Endothelial cell of umbilical vein (primary cell): ENCODE results near the gene MCTP1. TPM values are rescaled to one million over a fixed set of nuclear protein-coding genes. Genes with fewer than 3 reads are reported as not detected.

ENCODE experiments used
- BruUV-seq: library from RNA; stranded (reverse); fragments of 400-500 nt; replicated peaks from 2 replicates; lab custom pipeline; 2021; lab: Mats Ljungman, UMichigan
- CTCF ChIA-PET: fragments of 300-600, 350-600 bp; sonication (Branson Sonifier 250); formaldehyde crosslinking; loops from one replicate; lab custom pipeline; 2021; ENCODE audit warnings: antibody characterized with exemption, inconsistent platforms; lab: Charles Lee
- POLR2A ChIA-PET: fragments of 300-600, 350-600 bp; sonication (Branson Sonifier 250); formaldehyde crosslinking; loops from one replicate; lab custom pipeline; 2021; ENCODE audit warnings: antibody characterized with exemption, inconsistent platforms; lab: Charles Lee
- DNase-seq: peaks from one replicate; pipeline ENCODE4 v3.0.0-alpha.2; 2011; ENCODE audit warnings: low read depth, low spot score
- FAIRE-seq: peaks from 2 replicates; lab custom pipeline; 2011; peaks lifted over from hg19 to GRCh38; lab: Jason Lieb, UNC
- H2AFZ ChIP-seq: 2 replicates; pipeline ENCODE4 v1.6.0; 2012; ENCODE audit warnings: low read depth, low read length, control low read depth, inconsistent platforms
- H3K27ac ChIP-seq: 2 replicates; pipeline ENCODE4 v1.5.1; 2011; ENCODE audit warnings: low read depth, mild to moderate bottlenecking, control low read depth, low read length, moderate library complexity; ENCODE audit not compliant: insufficient read depth
- H3K27me3 ChIP-seq, 2 experiments: 2 replicates each; pipeline versions ENCODE4 v1.6.0 to v1.6.1; 2011; ENCODE audit warnings: low read length in 2 of 2, mixed read lengths in 1 of 2; ENCODE audit not compliant: control insufficient read depth in 2 of 2, insufficient read depth in 2 of 2
- H3K36me3 ChIP-seq, 2 experiments: 2 replicates in 1 of 2; 3 replicates in 1 of 2; pipeline ENCODE4 v1.5.1; 2011; ENCODE audit warnings: low read length in 2 of 2, mild to moderate bottlenecking in 1 of 2, moderate library complexity in 1 of 2; ENCODE audit not compliant: control insufficient read depth in 2 of 2, insufficient read depth in 2 of 2; ENCODE audit errors: extremely low read depth in 1 of 2
- H3K4me1 ChIP-seq: 3 replicates; pipeline ENCODE4 v1.5.1; 2011; ENCODE audit warnings: mild to moderate bottlenecking, low read length; ENCODE audit not compliant: control insufficient read depth, insufficient read depth; ENCODE audit errors: extremely low read depth
- H3K4me2 ChIP-seq: 2 replicates; pipeline ENCODE4 v1.6.1; 2011; ENCODE audit warnings: low read length, control low read depth, mixed read lengths; ENCODE audit not compliant: insufficient read depth
- H3K4me3 ChIP-seq, 3 experiments: fragments of 200-600 bp in 1 of 3; sonication (generic), shearing (Covaris generic) in 1 of 3; replicated peaks in 1 of 3; 2 replicates each; pipeline ENCODE4 v1.5.1; 2011 to 2016; ENCODE audit warnings: control low read depth in 3 of 3, low read length in 3 of 3, mild to moderate bottlenecking in 2 of 3, inconsistent platforms in 1 of 3, low read depth in 1 of 3, moderate library complexity in 1 of 3; ENCODE audit not compliant: insufficient read depth in 1 of 3
- H3K79me2 ChIP-seq: 2 replicates; pipeline ENCODE4 v1.6.0; 2012; ENCODE audit warnings: low read length, inconsistent platforms; ENCODE audit not compliant: control insufficient read depth, insufficient read depth
- H3K9ac ChIP-seq: replicated peaks from 2 replicates; pipeline ENCODE3; 2011; ENCODE audit warnings: low read length, control low read depth; ENCODE audit not compliant: insufficient read depth; ENCODE audit errors: extremely low read depth
- H3K9me1 ChIP-seq: replicated peaks from 3 replicates; pipeline ENCODE4 v1.6.0; 2011; ENCODE audit warnings: mild to moderate bottlenecking, low read length; ENCODE audit not compliant: control insufficient read depth, insufficient read depth; ENCODE audit errors: extremely low read depth
- H3K9me3 ChIP-seq: replicated peaks from 2 replicates; pipeline ENCODE4 v1.5.1; 2012; ENCODE audit warnings: low read length, inconsistent platforms; ENCODE audit not compliant: control insufficient read depth, insufficient read depth
- H4K20me1 ChIP-seq: replicated peaks from 2 replicates; pipeline ENCODE3; 2011; ENCODE audit warnings: mild to moderate bottlenecking, low read length; ENCODE audit not compliant: control insufficient read depth, insufficient read depth; ENCODE audit errors: extremely low read depth
- EZH2 ChIP-seq: IDR thresholded peaks from 2 replicates; pipeline ENCODE4 v1.6.1; 2012; ENCODE audit warnings: borderline replicate concordance, low read depth, mild to moderate bottlenecking, moderate library complexity, low read length, inconsistent platforms; ENCODE audit not compliant: severe bottlenecking
- FOS ChIP-seq: IDR thresholded peaks from 2 replicates; pipeline ENCODE4 v1.6.1; 2011; ENCODE audit warnings: mild to moderate bottlenecking, low read length, moderate library complexity, borderline replicate concordance; ENCODE audit not compliant: insufficient read depth
- GATA2 ChIP-seq: IDR thresholded peaks from 2 replicates; pipeline ENCODE4 v1.7.0; 2011; ENCODE audit warnings: low read depth, mild to moderate bottlenecking, moderate library complexity, mixed read lengths, low read length; ENCODE audit not compliant: insufficient read length, insufficient read depth
- JUN ChIP-seq: IDR thresholded peaks from 2 replicates; pipeline ENCODE4 v1.6.1; 2011; ENCODE audit warnings: borderline replicate concordance, low read depth; ENCODE audit not compliant: insufficient read length, insufficient read depth
- MYC ChIP-seq: IDR thresholded peaks from one replicate; pipeline ENCODE4 v1.6.1; 2011; ENCODE audit warnings: mild to moderate bottlenecking, low read depth, low read length
- POLR2A ChIP-seq: IDR thresholded peaks from 2 replicates; pipeline ENCODE4 v1.6.1; 2012; ENCODE audit warnings: low read depth, mild to moderate bottlenecking, control low read depth, low read length
- dilution Hi-C: fragments of 300-500 bp; cut with MboI; formaldehyde crosslinking; loops from one replicate; pipeline ENCODE4 v1.15.0; 2019; ENCODE audit warnings: low sequenced_read_pairs; ENCODE audit not compliant: extremely low pct_ligation_motif_present
- intact Hi-C: fragments of 100-400 bp; cut with micrococcal nuclease; formaldehyde crosslinking; loops from one replicate; pipeline ENCODE4 v1.10.0; 2022
- polyA plus RNA-seq, 4 experiments: library from polyadenylated mRNA; depleted of rRNA in 3 of 4; stranded (reverse) in 3 of 4; unstranded in 1 of 4; fragments of >200 nt; gene quantifications; 2 replicates each; pipeline versions ENCODE4 v1.2.1 to v1.2.3, GENCODE V29; 2011 to 2012; ENCODE audit warnings: missing spikeins in 1 of 4
- total RNA-seq: library from RNA; stranded (reverse); gene quantifications from 2 replicates; pipeline ENCODE4 v1.2.3, GENCODE V29; 2021
- TF ChIP-seq, protein P1 (sequence below): IDR thresholded peaks from 2 replicates; pipeline ENCODE4 v1.6.1; 2011; ENCODE audit not compliant: insufficient read depth, insufficient read length

MCTP1 gene
- total and polyA plus RNA-seq, 2 donors (not counting 3 experiments of a cell fraction or from before 2014, with no cell fraction given): 79.3 to 203 TPM

DNA sequence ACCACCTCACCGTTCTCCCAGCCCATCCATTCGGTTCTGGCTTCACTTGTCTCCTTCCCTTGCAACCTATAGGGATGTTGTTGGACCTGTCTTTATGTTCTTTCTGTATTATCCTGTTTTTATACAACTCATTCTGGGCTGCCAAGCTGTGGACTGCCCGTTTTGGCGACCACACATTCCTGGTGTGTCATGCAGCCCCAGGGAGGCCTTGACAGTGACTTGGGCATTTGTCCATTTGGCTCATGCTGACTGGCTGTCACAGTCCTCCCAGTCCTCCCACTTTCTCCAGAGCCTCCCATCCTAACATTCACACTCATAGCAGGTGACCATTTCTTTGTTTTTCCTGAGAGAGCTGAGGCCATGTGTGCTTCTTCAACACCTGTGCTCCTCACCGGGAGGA, 530.1 kb downstream of the MCTP1 start:
- no peak for TF ChIP-seq GATA2
- TF ChIP-seq, protein P1, sequence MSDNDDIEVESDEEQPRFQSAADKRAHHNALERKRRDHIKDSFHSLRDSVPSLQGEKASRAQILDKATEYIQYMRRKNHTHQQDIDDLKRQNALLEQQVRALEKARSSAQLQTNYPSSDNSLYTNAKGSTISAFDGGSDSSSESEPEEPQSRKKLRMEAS: no peak
- Histone ChIP-seq H3K4me1 (no peaks in the 10 kb centered on the region), H4K20me1 (peaks cover 3% of the 10 kb centered on the region), H3K27me3 (no peaks in the 10 kb centered on the region), H2AFZ (no peak overlapping the region), H3K36me3 (peaks cover 0 to 4% of the 10 kb centered on the region in 2 experiments), H3K27ac (no peak overlapping the region), H3K9ac (no peak overlapping the region), H3K4me3 (no peak overlapping the region), H3K79me2 (no peaks in the 10 kb centered on the region), H3K4me2 (no peak overlapping the region), H3K9me1 (no peaks in the 10 kb centered on the region), H3K9me3 (no peaks in the 10 kb centered on the region)
- ChIA-PET POLR2A (no interaction called here), CTCF (no interaction called here)
- no TSS peak for BruUV-seq
- FAIRE-seq (no peak), DNase-seq (no peak)
- intact Hi-C loops: no loop called here
- dilution Hi-C loops: no loop called here

DNA sequence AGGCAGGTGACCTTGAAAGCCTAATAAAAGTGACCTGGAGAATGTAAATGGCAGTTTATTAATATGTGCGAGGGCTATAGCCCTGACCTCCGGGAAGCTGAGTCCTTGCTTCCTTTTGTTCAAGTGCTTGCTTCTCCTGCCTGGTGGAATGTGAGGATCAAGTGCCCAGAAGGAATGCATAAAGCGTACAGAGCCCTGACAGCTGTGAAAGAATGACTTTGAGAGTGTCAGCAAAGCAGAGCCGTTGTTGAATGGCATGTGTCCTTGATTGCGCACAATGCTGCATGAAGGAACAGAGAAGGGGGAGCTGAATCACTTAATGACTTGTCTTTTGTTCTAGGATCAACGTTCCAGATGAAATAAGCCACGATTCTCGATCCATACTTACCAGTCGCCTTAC, 533.4 kb downstream of the MCTP1 start:
- peaks cover 0 to 4% of the 10 kb centered on the region in 2 experiments for H3K36me3 ChIP-seq
- no TSS peak for BruUV-seq
- H3K27me3 ChIP-seq: no peaks in the 10 kb centered on the region
- no peak overlapping the region for H3K4me2 ChIP-seq
- H3K27ac ChIP-seq: no peak overlapping the region
- FAIRE-seq (no peak), DNase-seq (no peak)
- no peak overlapping the region for H2AFZ ChIP-seq
- no peaks in the 10 kb centered on the region for H3K9me1 ChIP-seq
- dilution Hi-C loops (no loop called here), intact Hi-C loops (no loop called here)
- no peaks in the 10 kb centered on the region for H4K20me1 ChIP-seq
- H3K9me3 ChIP-seq: no peaks in the 10 kb centered on the region
- no peak overlapping the region for H3K9ac ChIP-seq
- H3K79me2 ChIP-seq: no peaks in the 10 kb centered on the region
- peaks cover 6% of the 10 kb centered on the region for H3K4me1 ChIP-seq
- no peak overlapping the region for H3K4me3 ChIP-seq
- TF ChIP-seq MYC (no peak), GATA2 (no peak), POLR2A (no peak), JUN (no peak), FOS (no peak), EZH2 (no peak)
- CTCF ChIA-PET: interaction anchor here (1.5 kb wide), 1 partner anchor 13 kb away, joined by 5 read pairs; no protein-coding TSS in a partner anchor
- POLR2A ChIA-PET: no interaction called here
